ENCODE measurements around the gene LY6G5B.
A peak's percentile ranks its signal among the peaks of the same experiment; 100 is the strongest.

LY6G5B gene

GRCh38 chr6:31642798-31643570 is 26.8 kb upstream of the LY6G5B start:
- no peak for DNase-seq

- no peak for DNase-seq
Observed at GRCh38 chr6:31643818-31644454, 25.8 kb upstream of the LY6G5B start.

- DNase-seq = no peak
Observed at GRCh38 chr6:31645325-31645724, 24.5 kb upstream of the LY6G5B start.

- peak; percentile 52 for DNase-seq
Observed at GRCh38 chr6:31651602-31652191, 18.1 kb upstream of the LY6G5B start.

GRCh38 chr6:31652925-31653724 is 16.7 kb upstream of the LY6G5B start:
- DNase-seq = peak; percentile 96

- no peak for DNase-seq
Observed at GRCh38 chr6:31654574-31655348, 15.0 kb upstream of the LY6G5B start.

- no peak for DNase-seq
Observed at GRCh38 chr6:31655349-31656237, 14.2 kb upstream of the LY6G5B start, which contains the start of gene APOM. Gene APOM, plus strand, starts transcription at chr6:31655894. Its CDS starts 73 bp downstream, at chr6:31655967.

- no peak for DNase-seq
Observed at GRCh38 chr6:31657406-31658157, 12.2 kb upstream of the LY6G5B start.

- DNase-seq = no peak
Observed at GRCh38 chr6:31658158-31658688, 11.6 kb upstream of the LY6G5B start.

GRCh38 chr6:31658983-31659648 is 10.7 kb upstream of the LY6G5B start:
- DNase-seq = no peak

GRCh38 chr6:31659649-31660380 is 10.0 kb upstream of the LY6G5B start:
- DNase-seq = no peak

- peak; percentile 74 for DNase-seq
Observed at GRCh38 chr6:31660381-31661261, 9.2 kb upstream of the LY6G5B start, which contains the start of gene C6orf47. Gene C6orf47, minus strand, starts transcription at chr6:31660778. Its CDS starts 831 bp downstream, at chr6:31659947.

- DNase-seq = no peak
Observed at GRCh38 chr6:31661262-31662123, 8.3 kb upstream of the LY6G5B start.

GRCh38 chr6:31662124-31662723 is 7.6 kb upstream of the LY6G5B start:
- no peak for DNase-seq

GRCh38 chr6:31663126-31663960 is 6.4 kb upstream of the LY6G5B start:
- no peak for DNase-seq

All from COR-L47 (cell line).